UCSD-AML1 (cell line): Measurements from ENCODE around the gene FANCF.
"Not testable (repeated sequence)": the region's sequence is repeated elsewhere in the genome, so short reads cannot be mapped to it uniquely, and the experiment has no call there.

Experiments
- DNase-seq: peaks from one replicate; lab custom pipeline; 2025; ENCODE audit not compliant: unreplicated experiment; lab: John Stamatoyannopoulos, UW

FANCF gene, protein sequence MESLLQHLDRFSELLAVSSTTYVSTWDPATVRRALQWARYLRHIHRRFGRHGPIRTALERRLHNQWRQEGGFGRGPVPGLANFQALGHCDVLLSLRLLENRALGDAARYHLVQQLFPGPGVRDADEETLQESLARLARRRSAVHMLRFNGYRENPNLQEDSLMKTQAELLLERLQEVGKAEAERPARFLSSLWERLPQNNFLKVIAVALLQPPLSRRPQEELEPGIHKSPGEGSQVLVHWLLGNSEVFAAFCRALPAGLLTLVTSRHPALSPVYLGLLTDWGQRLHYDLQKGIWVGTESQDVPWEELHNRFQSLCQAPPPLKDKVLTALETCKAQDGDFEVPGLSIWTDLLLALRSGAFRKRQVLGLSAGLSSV

DNA sequence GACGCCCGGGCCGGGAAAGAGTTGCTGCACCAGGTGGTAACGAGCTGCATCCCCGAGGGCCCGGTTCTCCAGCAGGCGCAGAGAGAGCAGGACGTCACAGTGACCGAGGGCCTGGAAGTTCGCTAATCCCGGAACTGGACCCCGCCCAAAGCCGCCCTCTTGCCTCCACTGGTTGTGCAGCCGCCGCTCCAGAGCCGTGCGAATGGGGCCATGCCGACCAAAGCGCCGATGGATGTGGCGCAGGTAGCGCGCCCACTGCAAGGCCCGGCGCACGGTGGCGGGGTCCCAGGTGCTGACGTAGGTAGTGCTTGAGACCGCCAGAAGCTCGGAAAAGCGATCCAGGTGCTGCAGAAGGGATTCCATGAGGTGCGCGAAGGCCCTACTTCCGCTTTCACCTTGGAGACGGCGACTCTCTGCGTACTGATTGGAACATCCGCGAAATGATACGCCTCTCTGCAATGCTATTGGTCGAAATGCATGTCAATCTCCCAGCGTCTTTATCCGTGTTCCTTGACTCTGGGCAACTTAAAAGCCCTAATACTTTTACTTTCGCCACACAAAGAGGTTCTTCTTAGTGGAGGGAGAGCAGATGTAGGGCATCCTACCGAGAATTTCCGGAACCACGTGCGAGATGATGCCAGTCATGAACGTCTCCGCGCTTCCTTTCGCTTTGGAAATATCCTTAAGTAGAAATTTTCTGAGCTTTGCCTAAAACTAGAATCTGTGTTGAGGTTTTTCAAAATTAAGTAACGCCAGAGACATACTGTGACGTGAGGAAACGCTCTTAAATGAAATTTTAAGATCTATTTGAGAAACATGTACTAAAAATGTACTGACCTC, at the start of gene FANCF:
FANCF (minus strand) TSS at position 376 of the 840 bp plus-strand sequence; CDS start at position 363, 13 bp downstream.
- DNase-seq, result peak; percentile 89

- DNase-seq, result no peak
Observed at GRCh38 chr11:22674470-22675439, 49.1 kb upstream of the FANCF start.

GRCh38 chr11:22671751-22672150, 46.1 kb upstream of the FANCF start:
- DNase-seq, result no peak

GRCh38 chr11:22670830-22671229, 45.2 kb upstream of the FANCF start:
- DNase-seq, result no peak

GRCh38 chr11:22669368-22669767, 43.7 kb upstream of the FANCF start:
- DNase-seq, result no peak

GRCh38 chr11:22668005-22668796, 42.6 kb upstream of the FANCF start:
- no peak for DNase-seq

DNA sequence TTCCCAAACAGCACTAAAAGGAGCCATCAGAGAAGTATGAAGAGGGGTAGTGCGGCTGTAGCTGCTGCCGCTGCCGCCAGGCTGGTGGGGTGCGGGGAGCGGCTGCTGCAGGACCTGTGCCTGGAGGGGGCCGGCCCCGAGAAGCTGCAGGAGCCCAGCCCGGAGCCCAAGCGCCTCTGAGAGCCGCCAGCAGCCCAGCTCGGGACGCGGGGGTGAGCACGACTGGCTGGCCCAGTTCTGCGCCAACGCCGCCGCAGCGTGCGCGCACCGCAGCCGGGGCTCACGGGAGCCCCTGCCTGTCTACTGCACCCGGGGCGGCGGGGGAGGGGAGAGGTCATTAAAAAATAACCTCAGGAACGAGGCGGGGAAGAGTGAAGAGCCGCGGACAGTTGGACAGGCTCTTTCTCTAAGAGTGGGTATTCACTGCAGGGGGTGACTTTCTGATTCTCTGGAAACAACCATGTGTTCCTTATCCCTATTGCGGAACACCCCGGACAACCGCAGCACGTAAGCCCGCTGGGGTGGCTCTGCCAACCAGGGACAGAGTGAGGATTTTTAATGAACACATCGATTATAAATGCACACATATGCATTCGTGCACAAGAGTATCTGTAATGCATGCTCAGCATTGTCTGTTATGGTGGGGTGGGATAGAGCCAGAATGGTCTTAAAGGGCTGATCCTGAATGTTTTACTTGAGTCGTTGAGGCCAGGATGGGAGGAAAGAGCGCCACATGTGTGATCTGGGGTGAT, 41.2 kb upstream of the FANCF start:
- no peak for DNase-seq

GRCh38 chr11:22666325-22666687, 40.7 kb upstream of the FANCF start, which contains the start of gene GAS2:
Gene GAS2, plus strand, starts transcription at chr11:22666611. Its CDS starts 8,259 bp downstream, at chr11:22674870.
- no peak for DNase-seq

DNA sequence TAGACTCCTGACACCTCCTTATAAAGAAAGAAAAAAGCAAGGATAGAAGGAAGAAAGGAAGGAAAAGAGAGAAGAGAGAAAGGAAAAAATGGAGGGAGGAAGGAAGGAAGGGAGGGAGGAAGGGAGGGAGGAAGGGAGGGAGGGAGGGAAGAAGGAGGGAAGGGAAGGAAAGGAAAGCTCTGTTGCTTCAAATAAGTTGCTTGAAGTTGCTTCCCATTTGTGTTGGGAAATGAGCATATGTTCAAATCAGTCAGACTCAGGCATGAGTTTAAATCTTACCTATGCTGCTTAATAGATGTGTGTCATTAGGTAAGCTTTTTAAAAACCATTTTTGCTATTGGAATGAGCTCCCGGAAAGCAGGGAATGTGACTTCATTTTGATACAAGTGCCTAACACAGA, 34.2 kb upstream of the FANCF start:
- no peak for DNase-seq

DNA sequence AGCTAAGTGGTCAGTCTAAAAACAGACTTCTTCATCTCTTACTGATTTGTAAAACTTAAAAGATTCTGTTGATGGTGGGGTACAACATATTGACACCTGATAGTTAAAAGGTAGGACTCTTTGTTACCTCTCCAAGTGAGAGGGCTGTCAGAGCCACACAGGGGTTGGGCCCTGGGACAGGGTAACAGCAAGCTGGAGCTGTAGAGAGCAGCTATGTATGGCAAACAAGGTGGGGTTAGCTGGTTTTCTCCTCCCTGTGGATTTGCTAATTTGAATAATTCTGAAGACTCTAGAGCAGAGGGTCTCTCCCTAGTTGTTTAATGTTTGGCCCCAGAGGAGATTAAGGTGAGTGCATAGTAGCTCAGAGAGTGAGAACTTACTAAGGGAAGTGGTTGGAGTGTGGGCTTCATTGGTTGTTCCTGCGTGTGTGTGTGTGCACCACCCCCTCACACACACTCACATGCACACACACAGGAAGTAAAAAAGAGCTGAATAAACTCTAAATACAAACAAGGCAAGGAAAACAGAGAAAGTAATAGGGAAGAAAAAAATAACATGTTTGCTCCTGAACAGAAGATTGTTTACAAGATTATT, 31.6 kb upstream of the FANCF start:
- DNase-seq, result no peak

DNA sequence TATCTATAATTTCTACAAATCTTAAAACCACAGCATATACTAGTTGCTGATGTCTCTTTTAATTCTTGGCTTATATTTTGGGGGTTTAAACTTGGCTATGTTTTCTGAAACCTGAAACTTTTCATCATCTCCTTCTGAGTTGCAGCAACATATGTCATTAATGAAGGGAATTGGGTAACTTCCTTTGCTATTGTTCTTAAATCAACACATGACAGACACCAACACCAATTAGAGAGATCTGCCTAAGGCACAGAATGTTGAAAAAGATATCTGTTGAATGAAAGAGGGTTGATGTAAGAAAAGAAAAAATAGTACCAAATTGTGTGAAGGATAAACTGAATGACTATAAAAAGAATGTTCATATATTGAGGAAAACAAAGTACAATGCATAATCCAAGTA, 30.5 kb upstream of the FANCF start:
- no peak for DNase-seq

DNA sequence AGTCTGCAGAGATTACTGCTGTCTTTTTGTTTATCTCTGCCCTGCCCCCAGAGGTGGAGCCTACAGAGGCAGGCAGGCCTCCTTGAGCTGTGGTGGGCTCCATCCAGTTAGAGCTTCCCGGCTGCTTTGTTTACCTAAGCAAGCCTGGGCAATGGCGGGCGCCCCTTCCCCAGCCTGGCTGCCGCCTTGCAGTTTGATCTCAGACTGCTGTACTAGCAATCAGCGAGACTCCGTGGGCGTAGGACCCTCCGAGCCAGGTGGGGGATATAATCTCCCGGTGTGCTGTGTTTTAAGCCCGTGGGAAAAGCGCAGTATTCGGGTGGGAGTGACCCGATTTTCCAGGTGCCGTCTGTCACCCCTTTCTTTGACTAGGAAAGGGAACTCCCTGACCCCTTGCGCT, 26.7 kb upstream of the FANCF start:
- not testable (repeated sequence) for DNase-seq

DNA sequence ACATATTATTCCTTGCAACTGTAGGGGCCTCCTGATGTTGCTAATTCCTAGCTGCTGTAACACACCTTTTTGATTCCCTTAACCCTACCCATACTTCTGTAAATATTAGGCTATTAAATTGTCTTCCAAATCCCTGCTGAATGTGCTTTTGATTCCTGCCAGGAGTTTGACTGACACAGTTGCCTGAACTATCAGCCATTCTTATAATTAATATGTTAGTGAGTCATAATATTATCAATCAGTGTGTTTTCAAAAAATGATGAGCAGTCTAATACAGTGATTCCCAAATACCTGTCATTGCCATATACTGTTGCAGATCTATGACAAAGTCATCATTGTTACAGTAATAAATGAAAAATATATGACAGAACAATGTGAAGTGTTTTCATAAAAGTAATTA, 15.9 kb upstream of the FANCF start:
- no peak for DNase-seq

- no peak for DNase-seq
Observed at GRCh38 chr11:22640862-22641261, 15.2 kb upstream of the FANCF start.

DNA sequence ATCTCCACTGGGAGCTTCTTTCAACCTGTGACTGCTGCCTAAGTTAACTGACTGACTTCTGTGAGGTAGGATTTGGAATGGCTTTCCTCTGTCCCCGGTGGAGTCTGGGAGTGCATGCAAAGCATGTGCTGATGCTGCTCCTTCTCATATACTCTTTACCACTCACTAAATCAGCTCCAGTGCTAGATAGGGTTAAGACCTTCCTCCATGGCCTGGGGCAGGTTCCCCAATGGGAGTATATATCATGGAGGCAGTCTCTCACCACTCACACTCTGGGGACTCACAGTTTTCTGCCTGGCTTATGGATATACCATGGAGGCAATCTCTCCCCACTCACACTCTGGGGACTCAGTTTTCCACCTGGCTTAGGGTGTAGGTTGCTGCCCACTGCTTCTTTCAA, 10.1 kb upstream of the FANCF start:
- no peak for DNase-seq

DNA sequence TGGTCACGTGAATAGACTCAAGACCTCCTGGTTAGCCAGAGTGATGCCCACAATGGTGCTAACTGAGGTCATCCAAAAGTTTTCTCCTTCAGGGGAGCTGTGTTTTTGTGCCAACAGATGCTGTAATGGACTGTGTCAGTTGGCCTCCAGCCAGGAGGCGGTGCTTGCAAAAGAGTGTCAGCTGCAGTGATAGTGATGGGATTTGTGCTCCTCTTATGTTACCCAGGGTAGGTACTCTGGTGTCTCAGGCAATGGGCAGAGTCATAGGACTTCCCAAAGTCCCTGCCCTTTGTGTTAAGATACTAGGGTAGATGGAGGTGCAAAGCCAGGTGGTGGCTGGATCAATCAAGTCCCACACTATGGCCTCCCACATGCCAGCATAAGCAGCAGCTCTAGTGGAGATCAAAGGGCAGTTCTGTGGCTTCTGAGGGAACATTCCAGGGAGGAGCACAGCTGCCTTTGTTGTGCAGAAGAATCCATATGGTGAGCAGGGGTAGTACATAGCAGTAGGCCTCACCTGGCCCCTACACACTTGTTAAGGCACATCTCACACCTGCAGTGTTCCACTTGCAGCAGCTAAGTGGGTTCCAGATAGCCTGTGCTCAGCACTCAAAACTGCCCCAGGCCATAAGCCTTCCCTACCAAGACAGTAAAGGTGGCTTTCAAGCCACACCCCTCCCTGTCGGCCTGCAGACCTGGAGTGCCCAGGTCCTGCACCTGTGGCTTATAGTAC, 9.4 kb upstream of the FANCF start:
- peak; percentile 7 for DNase-seq

- DNase-seq, result no peak
Observed at GRCh38 chr11:22633354-22633902, 7.8 kb upstream of the FANCF start.

- no peak for DNase-seq
Observed at GRCh38 chr11:22627421-22627820, 1.8 kb upstream of the FANCF start.
